AG08396 (cell line): Measurements from ENCODE around the gene COX10.
"Not testable (repeated sequence)": the region's sequence is repeated elsewhere in the genome, so short reads cannot be mapped to it uniquely, and the experiment has no call there.

ENCODE experiments used
- DNase-seq: peaks from one replicate; pipeline ENCODE4 v3.0.0; 2012; ENCODE audit warnings: low spot score, mixed read lengths

Gene COX10

GRCh38 chr17:14205992-14206461 lies 136.7 kb downstream of the COX10 start:
- no peak for DNase-seq

GRCh38 chr17:14206891-14207290 lies 137.6 kb downstream of the COX10 start:
- no peak for DNase-seq

- no peak for DNase-seq
Measured at GRCh38 chr17:14207791-14208190, 138.5 kb downstream of the COX10 start.

GRCh38 chr17:14209215-14209614 lies 139.9 kb downstream of the COX10 start:
- no peak for DNase-seq

GRCh38 chr17:14211246-14211645 lies 141.9 kb downstream of the COX10 start:
- no peak for DNase-seq

DNA sequence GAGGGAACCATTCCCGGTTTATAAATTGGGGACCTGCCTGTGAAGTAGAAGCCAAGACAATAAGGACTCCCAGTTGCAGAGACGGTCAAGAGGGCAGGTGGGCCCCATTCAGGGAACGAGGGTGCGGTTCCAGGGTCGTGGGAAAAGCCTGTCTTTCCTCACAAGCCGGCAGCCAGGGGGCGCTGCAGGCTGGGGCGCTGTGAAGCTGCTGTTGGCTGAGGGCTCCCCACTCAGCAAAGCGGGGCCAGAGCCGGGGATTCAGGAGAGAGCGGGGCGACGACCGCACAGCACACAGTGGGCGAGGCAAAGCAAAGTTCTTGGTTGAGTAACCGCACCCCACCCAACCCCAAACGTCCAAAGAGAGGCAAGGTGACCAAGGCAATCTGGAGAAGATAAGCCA lies 142.5 kb downstream of the COX10 start:
- DNase-seq: no peak

DNA sequence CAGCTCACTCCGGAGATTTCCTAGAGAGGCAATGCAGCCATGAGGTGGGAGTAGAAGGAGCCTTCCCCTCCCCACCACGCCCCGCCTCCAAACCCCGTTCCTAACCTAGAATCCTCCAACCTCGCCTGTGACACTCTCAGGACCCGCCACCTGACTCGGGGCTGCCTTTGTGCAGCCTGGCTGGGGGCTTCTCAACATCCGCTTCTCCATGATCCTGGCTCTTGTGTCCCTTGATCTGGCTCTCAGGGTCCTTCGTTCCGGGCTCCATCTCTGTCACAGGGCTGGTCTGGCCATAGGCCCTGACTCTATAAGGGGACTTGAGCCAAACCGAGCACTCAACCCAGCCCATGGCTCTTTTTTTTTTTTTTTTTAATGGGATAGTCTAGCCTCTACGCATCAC lies 143.1 kb downstream of the COX10 start:
- no peak for DNase-seq

DNA sequence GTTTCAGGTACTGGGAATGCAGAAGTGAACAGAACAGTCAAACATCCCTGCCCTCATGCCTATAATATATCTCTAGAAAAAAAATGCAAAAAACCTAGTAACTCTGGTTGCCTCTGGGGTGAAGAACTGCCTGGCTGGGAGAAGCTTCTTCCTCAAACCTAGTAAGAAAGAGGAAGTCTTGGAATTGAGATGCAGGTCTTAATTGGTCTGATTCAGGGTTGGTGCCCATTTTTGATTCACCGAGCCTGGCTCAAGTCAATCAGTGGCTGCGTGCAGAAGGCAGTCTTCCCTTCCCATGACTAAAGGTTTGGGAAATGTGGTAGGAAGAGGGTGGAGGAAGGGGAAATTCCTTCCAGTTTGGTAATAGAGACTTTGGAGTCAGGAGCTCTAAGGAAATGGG lies 145.0 kb downstream of the COX10 start:
- no peak for DNase-seq

GRCh38 chr17:14222611-14223010 lies 153.3 kb downstream of the COX10 start:
- DNase-seq: no peak

DNA sequence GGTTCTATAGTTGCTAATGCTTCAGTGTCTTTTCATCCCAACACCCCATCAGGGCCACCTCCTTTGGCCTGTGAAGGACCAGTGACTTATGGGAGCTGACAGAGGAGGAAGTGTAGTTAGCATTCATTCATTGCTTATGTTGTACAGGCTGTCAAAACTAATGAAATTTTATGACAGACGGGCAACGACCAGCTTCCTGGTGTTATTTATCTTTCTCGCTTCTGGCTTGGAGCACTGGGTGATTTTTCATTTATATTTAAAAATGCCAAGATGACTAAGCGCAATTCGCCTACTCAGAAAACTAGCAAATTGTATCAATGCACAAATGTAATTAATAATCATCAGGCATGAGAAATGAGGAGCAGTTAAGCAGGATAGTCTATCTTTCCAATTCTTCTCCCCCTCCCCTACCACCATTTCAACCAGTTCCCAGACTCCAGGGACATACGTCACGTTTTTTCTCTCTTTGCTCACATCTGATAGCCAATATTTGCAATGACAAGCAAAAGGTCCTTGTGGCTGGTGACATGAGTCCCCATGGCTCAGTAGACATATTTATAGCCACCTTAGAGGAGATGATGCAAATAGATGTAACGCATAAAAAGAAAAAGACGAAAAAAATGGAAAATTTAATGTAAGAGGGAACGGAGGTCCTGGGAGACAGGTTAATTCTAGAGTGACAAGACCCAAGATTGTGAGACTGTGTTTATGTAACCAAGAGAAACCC lies 156.1 kb downstream of the COX10 start:
- no peak for DNase-seq

DNA sequence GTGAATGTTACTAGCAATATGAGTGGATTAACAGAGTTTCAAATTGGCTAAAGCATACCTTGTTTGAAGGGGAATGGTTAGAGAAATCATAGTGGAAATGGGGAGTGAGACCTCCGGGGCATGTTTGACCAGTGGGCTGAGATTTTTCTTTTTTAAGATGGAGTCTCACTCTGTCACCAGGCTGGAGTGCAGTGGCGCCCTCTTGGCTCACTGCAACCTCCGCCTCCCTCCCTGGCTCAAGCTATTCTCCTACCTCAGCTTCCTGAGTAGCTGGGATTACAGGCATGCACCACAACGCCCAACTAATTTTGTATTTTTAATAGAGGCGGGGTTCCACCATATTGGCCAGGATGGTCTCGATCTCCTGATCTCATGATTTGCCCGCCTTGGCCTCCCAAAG lies 157.7 kb downstream of the COX10 start:
- DNase-seq: no peak

- DNase-seq: no peak
Measured at GRCh38 chr17:14228903-14229302, 159.6 kb downstream of the COX10 start.

- not testable (repeated sequence) for DNase-seq
Measured at GRCh38 chr17:14231187-14231586, 161.9 kb downstream of the COX10 start.

DNA sequence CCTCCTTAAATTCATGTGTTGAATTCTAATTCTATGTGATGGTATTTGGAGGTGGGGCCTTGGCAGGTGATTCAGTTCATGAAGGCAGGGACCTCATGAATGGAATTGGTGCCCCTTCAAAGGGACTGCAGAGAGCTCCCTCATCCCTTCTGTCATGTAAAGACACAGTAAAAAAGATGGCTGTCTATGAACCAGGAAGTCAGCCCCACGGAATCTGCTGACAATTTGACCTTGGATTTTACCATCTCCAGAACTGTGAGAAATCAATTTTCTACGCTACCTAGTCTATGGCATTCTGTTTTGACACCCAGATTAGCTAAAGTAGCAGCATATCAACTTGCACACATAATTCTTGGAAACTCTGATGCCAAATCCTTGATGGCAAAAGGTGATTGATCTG lies 165.7 kb downstream of the COX10 start:
- not testable (repeated sequence) for DNase-seq

- not testable (repeated sequence) for DNase-seq
Measured at GRCh38 chr17:14236032-14236431, 166.7 kb downstream of the COX10 start.

DNA sequence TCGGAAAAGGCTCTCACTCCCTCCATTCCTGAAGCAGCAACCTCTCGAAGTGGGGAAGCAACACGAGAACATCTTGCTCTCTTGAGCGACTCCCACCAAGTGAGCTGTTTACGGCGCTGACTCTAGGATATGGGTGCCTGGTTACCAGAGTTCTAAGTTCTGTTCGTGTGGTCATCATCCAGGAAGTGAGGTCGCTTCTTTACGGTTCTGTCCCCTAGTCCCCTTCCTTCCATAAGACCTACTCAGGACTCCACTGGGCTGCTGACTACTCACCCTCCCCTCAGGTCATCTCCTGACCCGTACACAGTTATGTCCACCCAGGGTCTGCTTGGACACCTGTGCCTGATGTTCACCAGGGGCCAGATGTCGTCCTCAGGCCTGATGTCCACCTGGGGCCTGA lies 167.5 kb downstream of the COX10 start, which contains the start of gene CDRT15:
Gene CDRT15 (minus strand): TSS at position 101 of the 400 bp plus-strand sequence. CDS start 29 bp downstream, at position 72.
- not testable (repeated sequence) for DNase-seq

GRCh38 chr17:14239271-14239670 lies 170.0 kb downstream of the COX10 start:
- DNase-seq: not testable (repeated sequence)

- DNase-seq: no peak
Measured at GRCh38 chr17:14245002-14245401, 175.7 kb downstream of the COX10 start.

- DNase-seq: no peak
Measured at GRCh38 chr17:14245629-14246028, 176.3 kb downstream of the COX10 start.
